ENCODE data around the gene CDKN1C. TPM values are rescaled to one million over a fixed set of nuclear protein-coding genes. Genes with fewer than 3 reads are reported as not detected.

The CDKN1C gene
- total and polyA plus RNA-seq, 9 donors = 170 to 290 (median 198) TPM

- Histone ChIP-seq H3K4me3 (ENCODE audit: low read length) (peak overlapping the region; percentile 76), H3K27ac (ENCODE audit: low read length) (peak overlapping the region; percentile 55), H3K36me3 (ENCODE audit: control insufficient read depth, insufficient read depth, low read length) (peaks cover 10% of the 10 kb centered on the region), H3K27me3 (ENCODE audit: control insufficient read depth, insufficient read depth, low read length) (peaks cover 2% of the 10 kb centered on the region), H3K4me1 (ENCODE audit: control insufficient read depth, insufficient read depth, low read length) (peaks cover 52% of the 10 kb centered on the region), H3K9me3 (replicated peaks; ENCODE audit: control insufficient read depth, low read depth, low read length) (peaks cover under 1% of the 10 kb centered on the region)
- DNase-seq = peak; percentile 75
- WGBS (ENCODE audit: insufficient coverage) = under 1% methylated on average over 116 of the region's 119 CpGs
Observed at GRCh38 chr11:2883979-2884815, 1.4 kb downstream of the CDKN1C start.

- peaks cover 4% of the 10 kb centered on the region for H3K27me3 ChIP-seq (ENCODE audit: control insufficient read depth, insufficient read depth, low read length)
- H3K4me1 ChIP-seq (ENCODE audit: control insufficient read depth, insufficient read depth, low read length) = peaks cover 49% of the 10 kb centered on the region
- H3K9me3 ChIP-seq (replicated peaks; ENCODE audit: control insufficient read depth, low read depth, low read length) = peaks cover 4% of the 10 kb centered on the region
- no peak for DNase-seq
- H3K4me3 ChIP-seq (ENCODE audit: low read length) = peak overlapping the region; percentile 76
- H3K27ac ChIP-seq (ENCODE audit: low read length) = peak overlapping the region; percentile 55
- 3% methylated on average over 22 of the region's 24 CpGs for WGBS (ENCODE audit: insufficient coverage)
- H3K36me3 ChIP-seq (ENCODE audit: control insufficient read depth, insufficient read depth, low read length) = peaks cover 16% of the 10 kb centered on the region
Observed at GRCh38 chr11:2883640-2883978, 2.0 kb downstream of the CDKN1C start.

- peaks cover 4% of the 10 kb centered on the region for H3K27me3 ChIP-seq (ENCODE audit: control insufficient read depth, insufficient read depth, low read length)
- H3K27ac ChIP-seq (ENCODE audit: low read length) = peak overlapping the region; percentile 20
- H3K4me1 ChIP-seq (ENCODE audit: control insufficient read depth, insufficient read depth, low read length) = peaks cover 41% of the 10 kb centered on the region
Observed at GRCh38 chr11:2882396-2883110, 3.0 kb downstream of the CDKN1C start.

GRCh38 chr11:2881981-2882375 is 3.6 kb downstream of the CDKN1C start:
- peaks cover 17% of the 10 kb centered on the region for H3K36me3 ChIP-seq (ENCODE audit: control insufficient read depth, insufficient read depth, low read length)
- 51% methylated on average over 4 of the region's 12 CpGs for WGBS (ENCODE audit: insufficient coverage)
- peak; percentile 53 for DNase-seq
- peak overlapping the region; percentile 76 for H3K4me3 ChIP-seq (ENCODE audit: low read length)
- H3K27ac ChIP-seq (ENCODE audit: low read length) = no peak overlapping the region
- H3K4me1 ChIP-seq (ENCODE audit: control insufficient read depth, insufficient read depth, low read length) = peaks cover 35% of the 10 kb centered on the region
- peaks cover 4% of the 10 kb centered on the region for H3K27me3 ChIP-seq (ENCODE audit: control insufficient read depth, insufficient read depth, low read length)
- H3K9me3 ChIP-seq (replicated peaks; ENCODE audit: control insufficient read depth, low read depth, low read length) = peaks cover 7% of the 10 kb centered on the region

More at GRCh38 chr11:2882396-2883110, 3.0 kb downstream of the CDKN1C start:
- Histone ChIP-seq H3K4me3 (ENCODE audit: low read length) (peak overlapping the region; percentile 76), H3K36me3 (ENCODE audit: control insufficient read depth, insufficient read depth, low read length) (peaks cover 17% of the 10 kb centered on the region), H3K9me3 (replicated peaks; ENCODE audit: control insufficient read depth, low read depth, low read length) (peaks cover 4% of the 10 kb centered on the region)
- 46% methylated on average over 3 of the region's 11 CpGs for WGBS (ENCODE audit: insufficient coverage)
- DNase-seq = no peak

- peaks cover 4% of the 10 kb centered on the region for H3K27me3 ChIP-seq (ENCODE audit: control insufficient read depth, insufficient read depth, low read length)
- no peak for DNase-seq
- no peak overlapping the region for H3K4me3 ChIP-seq (ENCODE audit: low read length)
- H3K27ac ChIP-seq (ENCODE audit: low read length) = no peak overlapping the region
- 73% methylated on average over 12 of the region's 19 CpGs for WGBS (ENCODE audit: insufficient coverage)
- H3K36me3 ChIP-seq (ENCODE audit: control insufficient read depth, insufficient read depth, low read length) = peaks cover 17% of the 10 kb centered on the region
- H3K4me1 ChIP-seq (ENCODE audit: control insufficient read depth, insufficient read depth, low read length) = peaks cover 29% of the 10 kb centered on the region
- H3K9me3 ChIP-seq (replicated peaks; ENCODE audit: control insufficient read depth, low read depth, low read length) = peaks cover 9% of the 10 kb centered on the region
Observed at GRCh38 chr11:2881076-2881980, 4.2 kb downstream of the CDKN1C start.

GRCh38 chr11:2880646-2881045 is 4.9 kb downstream of the CDKN1C start:
- no peak overlapping the region for H3K27ac ChIP-seq (ENCODE audit: low read length)
- no peak for DNase-seq
- peaks cover 9% of the 10 kb centered on the region for H3K9me3 ChIP-seq (replicated peaks; ENCODE audit: control insufficient read depth, low read depth, low read length)
- peaks cover 17% of the 10 kb centered on the region for H3K36me3 ChIP-seq (ENCODE audit: control insufficient read depth, insufficient read depth, low read length)
- H3K4me1 ChIP-seq (ENCODE audit: control insufficient read depth, insufficient read depth, low read length) = peaks cover 27% of the 10 kb centered on the region
- WGBS (ENCODE audit: insufficient coverage) = 92% methylated on average over 6 of the region's 7 CpGs
- peaks cover 4% of the 10 kb centered on the region for H3K27me3 ChIP-seq (ENCODE audit: control insufficient read depth, insufficient read depth, low read length)
- no peak overlapping the region for H3K4me3 ChIP-seq (ENCODE audit: low read length)

- Histone ChIP-seq H3K36me3 (ENCODE audit: control insufficient read depth, insufficient read depth, low read length) (peaks cover 17% of the 10 kb centered on the region), H3K27me3 (ENCODE audit: control insufficient read depth, insufficient read depth, low read length) (peaks cover 4% of the 10 kb centered on the region), H3K4me3 (ENCODE audit: low read length) (no peak overlapping the region), H3K27ac (ENCODE audit: low read length) (no peak overlapping the region), H3K4me1 (ENCODE audit: control insufficient read depth, insufficient read depth, low read length) (peaks cover 27% of the 10 kb centered on the region), H3K9me3 (replicated peaks; ENCODE audit: control insufficient read depth, low read depth, low read length) (peaks cover 18% of the 10 kb centered on the region)
- 100% methylated on average over 7 of the region's 8 CpGs for WGBS (ENCODE audit: insufficient coverage)
- DNase-seq = no peak
Observed at GRCh38 chr11:2878782-2879181, 6.8 kb downstream of the CDKN1C start.

- 62% methylated on average over 4 of the region's 6 CpGs for WGBS (ENCODE audit: insufficient coverage)
- Histone ChIP-seq H3K27me3 (ENCODE audit: control insufficient read depth, insufficient read depth, low read length) (peaks cover 4% of the 10 kb centered on the region), H3K4me1 (ENCODE audit: control insufficient read depth, insufficient read depth, low read length) (peaks cover 18% of the 10 kb centered on the region), H3K9me3 (replicated peaks; ENCODE audit: control insufficient read depth, low read depth, low read length) (peaks cover 18% of the 10 kb centered on the region), H3K4me3 (ENCODE audit: low read length) (no peak overlapping the region), H3K36me3 (ENCODE audit: control insufficient read depth, insufficient read depth, low read length) (peaks cover 8% of the 10 kb centered on the region), H3K27ac (ENCODE audit: low read length) (no peak overlapping the region)
- no peak for DNase-seq
Observed at GRCh38 chr11:2877474-2877873, 8.1 kb downstream of the CDKN1C start.

- Histone ChIP-seq H3K4me1 (ENCODE audit: control insufficient read depth, insufficient read depth, low read length) (peaks cover 12% of the 10 kb centered on the region), H3K27me3 (ENCODE audit: control insufficient read depth, insufficient read depth, low read length) (peaks cover 29% of the 10 kb centered on the region), H3K36me3 (ENCODE audit: control insufficient read depth, insufficient read depth, low read length) (peaks cover 7% of the 10 kb centered on the region), H3K4me3 (ENCODE audit: low read length) (no peak overlapping the region), H3K27ac (ENCODE audit: low read length) (no peak overlapping the region), H3K9me3 (replicated peaks; ENCODE audit: control insufficient read depth, low read depth, low read length) (peaks cover 18% of the 10 kb centered on the region)
- WGBS (ENCODE audit: insufficient coverage) = 84% methylated on average over 9 of the region's 10 CpGs
- DNase-seq = no peak
Observed at GRCh38 chr11:2874963-2875362, 10.6 kb downstream of the CDKN1C start.
